ENCODE data around the gene OR52I2.

Gene OR52I2

DNA sequence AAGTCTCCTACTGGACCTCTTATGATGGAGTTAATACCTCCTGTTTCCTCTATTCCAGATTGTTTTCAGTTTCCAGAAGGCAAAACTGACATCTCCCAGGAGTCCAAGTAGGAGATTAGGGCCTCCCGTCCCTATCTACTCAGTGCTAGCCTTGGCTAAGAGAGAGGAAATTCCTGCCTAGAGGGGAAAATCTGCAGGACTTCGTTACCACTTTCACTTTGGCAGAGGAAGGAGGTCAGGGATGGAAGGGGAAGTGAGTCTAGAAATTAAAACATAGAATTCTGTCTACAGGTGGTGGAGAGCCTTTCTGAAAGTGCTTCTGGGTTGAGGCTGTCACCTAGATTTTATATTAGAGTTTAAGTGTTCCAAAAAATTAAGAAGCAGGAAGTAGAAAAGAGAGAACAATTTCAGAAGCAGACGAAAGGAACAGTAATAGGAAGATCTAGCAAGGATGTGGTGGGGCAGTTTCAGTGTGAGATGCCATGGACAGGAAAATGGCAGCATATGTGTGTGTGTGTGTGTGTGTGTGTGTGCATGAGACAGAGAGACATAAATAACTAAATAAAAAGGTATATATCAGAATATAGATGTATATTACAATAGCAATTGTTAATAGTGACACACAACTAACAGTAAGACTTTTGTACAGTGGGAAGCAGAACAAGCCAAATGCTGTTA is 28.9 kb downstream of the OR52I2 start:
- DNase-seq: peak; percentile 21 to 24

DNA sequence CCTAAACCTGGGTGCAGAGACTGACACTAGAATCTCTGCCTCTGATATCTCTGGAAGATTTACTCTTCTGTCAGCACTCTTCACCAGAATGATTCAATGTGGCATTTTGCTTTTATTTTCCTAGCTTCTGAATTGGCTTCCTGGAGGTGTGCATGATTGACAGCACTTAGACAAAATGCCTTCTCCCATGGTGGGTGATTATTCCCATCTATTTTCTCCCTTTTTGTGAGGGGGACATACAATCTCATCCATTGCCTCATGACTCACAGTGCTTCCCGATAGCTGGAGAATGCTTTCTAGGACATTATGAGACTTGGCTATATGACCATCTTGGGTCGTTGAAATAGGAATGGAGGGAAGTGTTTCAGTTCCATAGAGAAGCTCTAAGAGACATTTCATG is 30.4 kb downstream of the OR52I2 start:
- no peak for DNase-seq

DNA sequence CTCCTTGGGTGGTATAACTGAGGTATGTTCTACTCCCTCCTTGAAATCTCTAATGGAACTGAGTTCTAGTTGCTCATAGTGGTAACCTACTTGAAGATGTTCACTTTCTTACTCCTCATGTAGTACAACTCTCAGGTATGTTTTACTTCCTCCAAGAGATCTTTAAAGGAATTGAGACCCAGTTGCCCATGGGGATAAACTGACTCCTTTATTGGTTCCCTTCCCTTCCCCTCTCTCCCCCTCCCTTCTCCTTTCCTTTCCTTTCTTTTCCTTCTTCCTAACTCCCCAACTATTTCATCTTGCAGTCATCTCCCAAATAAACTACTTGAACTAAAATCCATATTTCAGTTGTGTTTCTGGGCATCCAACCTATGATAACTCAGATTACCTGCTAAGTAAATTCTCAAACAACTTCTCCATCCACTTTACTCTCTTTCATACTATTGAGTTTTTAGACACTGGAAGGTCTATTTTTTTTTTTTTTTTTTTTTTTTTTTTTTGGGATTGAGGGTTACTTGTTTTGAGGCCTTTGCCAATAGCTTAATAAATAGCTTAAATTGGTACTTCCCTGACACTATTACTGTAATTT is 34.4 kb downstream of the OR52I2 start:
- no peak for DNase-seq

DNA sequence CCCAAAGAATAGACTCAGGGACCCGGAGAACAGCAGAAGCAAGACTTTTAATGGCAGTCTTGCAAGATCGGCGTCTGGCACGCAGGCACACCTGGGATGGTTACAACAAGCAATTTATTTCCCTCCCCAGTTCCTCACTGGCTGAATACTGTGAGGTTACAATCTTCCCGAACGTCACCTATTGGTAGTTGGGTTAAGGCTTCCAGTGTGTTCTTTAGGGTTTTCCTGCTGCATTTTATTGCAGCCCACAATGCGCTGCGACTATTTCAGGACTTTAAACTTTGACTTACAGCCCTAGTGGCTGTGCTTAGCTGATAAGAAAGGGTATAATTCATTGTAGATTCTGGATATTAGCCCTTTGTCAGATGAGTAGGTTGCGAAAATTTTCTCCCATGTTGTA is 38.0 kb downstream of the OR52I2 start:
- DNase-seq: no peak

DNA sequence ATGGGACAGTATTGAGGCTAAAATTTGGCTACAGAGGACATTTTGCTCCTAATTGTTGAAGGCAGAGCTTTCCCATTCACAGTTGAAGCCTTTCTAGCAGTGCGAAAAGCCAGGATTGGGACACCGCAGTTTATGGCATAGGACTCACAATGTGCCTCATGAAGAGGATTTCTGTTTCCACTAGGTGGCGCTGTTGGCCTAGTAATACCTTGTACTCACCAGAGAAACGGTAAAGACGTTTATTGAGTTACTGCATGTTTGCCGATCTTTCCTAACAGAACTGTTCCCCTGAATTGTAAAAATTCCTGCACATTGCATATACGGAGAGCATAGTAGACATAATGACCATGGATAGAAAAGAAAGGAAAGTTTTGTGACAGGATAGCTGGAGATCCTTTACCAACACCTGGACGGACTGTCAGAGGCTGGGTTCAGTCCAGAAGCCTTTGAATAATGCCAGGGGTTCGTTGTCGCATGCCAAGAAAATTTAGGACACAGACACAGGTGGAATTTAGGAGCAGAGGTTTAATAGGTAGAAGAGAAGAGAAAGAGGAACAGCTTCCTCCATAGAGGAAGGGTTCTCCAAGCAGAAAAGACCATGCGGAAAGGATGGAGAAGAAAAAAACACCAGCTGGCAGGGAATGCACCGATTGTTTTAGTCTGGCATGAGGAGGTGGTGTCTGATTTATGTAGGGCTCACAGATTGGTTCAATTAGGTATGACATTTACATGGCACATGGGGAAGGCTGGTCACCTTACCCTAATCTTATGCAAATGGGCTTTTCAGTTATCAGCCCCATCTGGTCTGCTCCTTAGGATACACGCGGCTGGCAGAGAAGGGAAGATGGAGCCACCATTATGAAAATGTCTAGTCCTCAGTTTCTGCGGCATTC is 44.9 kb downstream of the OR52I2 start:
- peak; percentile 75 to 84 for DNase-seq

DNA sequence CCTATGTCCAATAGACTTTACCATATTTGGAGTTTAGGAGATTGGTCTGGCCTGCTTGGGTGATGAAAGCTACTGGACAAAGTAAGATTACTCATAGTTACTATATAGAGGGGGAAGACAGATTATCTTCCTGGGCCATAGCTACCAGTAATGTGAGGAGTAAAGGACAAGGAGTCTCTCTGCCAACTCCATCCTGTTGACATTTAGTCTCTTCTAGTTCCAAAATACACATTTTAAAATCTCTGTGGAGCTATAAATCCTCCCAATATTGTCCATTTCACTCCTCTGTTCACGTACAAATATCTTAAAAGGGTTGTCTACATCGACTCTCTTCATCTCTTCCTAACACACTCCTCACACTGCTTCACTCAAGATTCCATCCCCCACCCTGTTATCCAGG is 54.6 kb downstream of the OR52I2 start:
- DNase-seq: no peak

DNA sequence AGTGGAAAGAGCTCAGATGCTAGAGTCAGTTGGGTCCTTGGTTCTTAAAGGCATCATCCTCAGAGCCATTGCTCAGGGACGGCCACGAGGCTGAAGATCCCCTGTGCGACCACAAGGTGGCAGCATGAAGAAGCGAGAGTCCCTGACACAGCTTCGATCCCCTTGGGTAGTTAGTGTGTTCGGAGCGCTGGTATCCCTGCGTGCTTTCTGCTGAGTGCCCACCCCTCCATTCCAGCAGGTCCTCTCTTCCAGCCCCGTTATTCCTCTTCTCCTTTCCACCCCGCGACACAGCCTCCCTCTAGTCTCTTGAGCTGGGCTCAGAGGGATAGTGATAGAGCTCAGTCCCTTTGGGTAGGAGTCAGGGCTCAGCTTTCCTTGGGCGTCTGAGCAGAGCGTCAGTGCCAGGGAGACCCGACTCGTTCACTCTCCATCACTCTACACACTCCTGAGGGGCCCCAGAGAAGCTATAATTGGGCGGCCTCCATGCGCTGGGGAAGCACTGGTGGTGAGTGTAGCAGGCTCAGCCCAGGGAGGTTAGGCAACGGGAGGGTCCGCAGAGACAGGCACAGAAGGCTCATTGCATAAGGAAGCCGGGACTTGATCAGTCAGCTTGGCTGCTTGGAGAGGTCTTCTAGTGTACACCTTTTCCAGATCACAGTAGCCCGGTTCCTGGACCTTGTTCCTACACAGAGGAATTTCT is 55.6 kb downstream of the OR52I2 start, which contains the start of gene OR51D1:
Gene OR51D1, plus strand, starts transcription at position 516 of the 700 bp plus-strand sequence. CDS start 2,314 bp downstream, outside the sequence.
- peak; percentile 59 to 67 for DNase-seq

DNA sequence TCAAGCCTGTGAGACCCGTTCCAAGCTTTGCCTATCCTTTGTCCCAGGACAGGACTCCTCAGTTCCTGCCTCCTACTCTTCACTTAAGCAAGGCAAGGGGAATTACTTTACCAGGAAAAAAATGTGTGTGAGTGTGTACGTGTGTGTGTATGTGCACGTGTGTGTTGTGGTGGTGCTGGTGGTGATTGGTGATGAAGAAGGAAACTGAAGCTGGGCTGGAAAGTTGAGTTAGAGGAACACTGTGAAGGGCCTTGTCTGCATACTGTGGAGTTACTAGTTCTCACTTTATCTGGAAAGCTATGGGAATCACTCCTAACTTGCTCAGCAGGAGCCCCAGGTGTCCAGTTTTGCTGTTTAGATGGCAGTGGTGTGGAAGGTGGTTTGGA is 56.1 kb downstream of the OR52I2 start:
- no peak for DNase-seq

DNA sequence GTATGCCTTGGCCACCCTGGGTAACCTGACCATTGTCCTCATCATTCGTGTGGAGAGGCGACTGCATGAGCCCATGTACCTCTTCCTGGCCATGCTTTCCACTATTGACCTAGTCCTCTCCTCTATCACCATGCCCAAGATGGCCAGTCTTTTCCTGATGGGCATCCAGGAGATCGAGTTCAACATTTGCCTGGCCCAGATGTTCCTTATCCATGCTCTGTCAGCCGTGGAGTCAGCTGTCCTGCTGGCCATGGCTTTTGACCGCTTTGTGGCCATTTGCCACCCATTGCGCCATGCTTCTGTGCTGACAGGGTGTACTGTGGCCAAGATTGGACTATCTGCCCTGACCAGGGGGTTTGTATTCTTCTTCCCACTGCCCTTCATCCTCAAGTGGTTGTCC is 58.4 kb downstream of the OR52I2 start:
- DNase-seq: no peak

DNA sequence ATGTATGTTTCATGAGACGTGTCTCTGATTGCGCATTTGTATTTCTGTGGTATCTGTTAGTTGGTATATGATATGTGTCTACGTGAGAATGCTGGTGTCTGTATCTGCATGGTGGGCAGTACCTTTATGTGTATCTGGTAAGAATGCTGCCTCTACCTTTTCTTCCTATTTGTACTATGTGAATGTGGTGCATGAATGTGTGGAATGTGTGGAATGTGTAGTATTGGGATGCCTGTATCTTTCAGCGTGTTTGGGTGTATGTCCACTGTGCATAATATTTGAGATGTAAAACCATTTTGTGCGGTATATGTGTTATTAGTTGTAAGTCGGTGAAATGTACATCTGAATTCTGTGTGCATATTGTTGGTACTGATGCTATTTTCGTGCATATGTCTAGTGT is 60.0 kb downstream of the OR52I2 start:
- DNase-seq: no peak

DNA sequence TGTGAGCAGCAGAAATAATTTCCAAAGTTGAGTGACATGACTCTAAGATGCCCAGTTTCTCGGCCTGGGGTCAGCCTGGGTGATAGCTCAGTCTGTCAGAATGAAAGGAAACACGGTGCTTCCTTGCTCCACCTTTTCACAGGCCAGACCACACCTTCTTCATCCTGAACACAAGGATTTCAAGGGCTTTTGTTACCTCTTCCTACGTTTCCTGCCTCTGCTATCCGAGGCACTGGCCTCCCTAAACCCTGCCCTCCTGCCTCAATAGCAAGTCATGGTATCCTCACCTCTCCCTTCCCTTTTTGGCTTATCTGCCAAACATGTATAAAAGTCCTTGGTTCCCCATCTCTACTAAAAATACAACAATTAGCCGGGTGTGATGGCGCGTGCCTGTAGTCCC is 60.5 kb downstream of the OR52I2 start:
- DNase-seq: no peak

All from Kasumi-1 (cell line).